Testis (tissue), 3 donors: ENCODE results near the gene ACOX3. TPM values are rescaled to one million over a fixed set of nuclear protein-coding genes. Genes with fewer than 3 reads are reported as not detected.

Experiments used
- DNase-seq: peaks from one replicate; pipeline ENCODE4 v3.0.0-alpha.2; 2019
- H3K27ac ChIP-seq, 2 donors: fragments of 200-600 bp; sonication (generic); one replicate each; pipeline ENCODE4 v1.5.1; 2019
- H3K27me3 ChIP-seq: fragments of 200-600 bp; sonication (generic); one replicate; pipeline ENCODE4 v1.5.1; 2019
- H3K36me3 ChIP-seq: fragments of 200-600 bp; sonication (generic); one replicate; pipeline ENCODE4 v1.5.1; 2017; ENCODE audit warnings: low read depth; ENCODE audit errors: missing control alignments
- H3K4me1 ChIP-seq: fragments of 200-600 bp; sonication (generic); one replicate; pipeline ENCODE4 v1.5.1; 2019
- H3K4me3 ChIP-seq, 2 donors: fragments of 200-600 bp; sonication (generic); one replicate each; pipeline ENCODE4 v1.5.1; 2017 to 2019
- H3K9me3 ChIP-seq: fragments of 200-600 bp; sonication (generic); one replicate; pipeline ENCODE4 v1.5.1; 2017
- POLR2A ChIP-seq: fragments of 450-650 bp; IDR thresholded peaks from one replicate; pipeline ENCODE4 v1.6.1; 2017; ENCODE audit warnings: antibody characterized with exemption, mild to moderate bottlenecking, moderate library complexity
- WGBS, 2 donors: methylation state at CpG; one replicate each; pipeline ENCODE4 v1.1.5; 2018; 5-methylcytosine and 5-hydroxymethylcytosine counted together
- intact Hi-C: fragments of 100-400 bp; cut with DNase I; formaldehyde crosslinking; loops from one replicate; pipeline ENCODE4 v1.15.1; 2023; ENCODE audit warnings: low total_unique reads
- polyA plus RNA-seq: library from polyadenylated mRNA; stranded (reverse); fragments of 350-450 nt; fragmentation: Illumina TruSeq; extraction: RNeasy Lipid Tissue Mini Kit (QIAGEN cat#74804); gene quantifications from one replicate; pipeline ENCODE4 v1.2.3, GENCODE V29; 2014; ENCODE audit warnings: low read depth, low replicate concordance; ENCODE audit not compliant: insufficient read depth
- total RNA-seq, 2 donors: library from RNA; depleted of rRNA; stranded (reverse); fragments of >200 nt; gene quantifications; one replicate each; pipeline ENCODE4 v1.2.3, GENCODE V29; 2016
- TF ChIP-seq, protein P1 (sequence below), 3 experiments: fragments of 450-650 bp in 2 of 3; fragments of 200-600 bp in 1 of 3; sonication (generic) in 1 of 3; IDR thresholded peaks; one replicate each; pipeline ENCODE4 v1.5.1; 2016 to 2019; ENCODE audit warnings: antibody characterized with exemption in 3 of 3, mild to moderate bottlenecking in 2 of 3, moderate library complexity in 1 of 3

The ACOX3 gene
- total and polyA plus RNA-seq, 3 donors from 2014 or later, result 8.6 to 35.9 (median 29.8) TPM

DNA sequence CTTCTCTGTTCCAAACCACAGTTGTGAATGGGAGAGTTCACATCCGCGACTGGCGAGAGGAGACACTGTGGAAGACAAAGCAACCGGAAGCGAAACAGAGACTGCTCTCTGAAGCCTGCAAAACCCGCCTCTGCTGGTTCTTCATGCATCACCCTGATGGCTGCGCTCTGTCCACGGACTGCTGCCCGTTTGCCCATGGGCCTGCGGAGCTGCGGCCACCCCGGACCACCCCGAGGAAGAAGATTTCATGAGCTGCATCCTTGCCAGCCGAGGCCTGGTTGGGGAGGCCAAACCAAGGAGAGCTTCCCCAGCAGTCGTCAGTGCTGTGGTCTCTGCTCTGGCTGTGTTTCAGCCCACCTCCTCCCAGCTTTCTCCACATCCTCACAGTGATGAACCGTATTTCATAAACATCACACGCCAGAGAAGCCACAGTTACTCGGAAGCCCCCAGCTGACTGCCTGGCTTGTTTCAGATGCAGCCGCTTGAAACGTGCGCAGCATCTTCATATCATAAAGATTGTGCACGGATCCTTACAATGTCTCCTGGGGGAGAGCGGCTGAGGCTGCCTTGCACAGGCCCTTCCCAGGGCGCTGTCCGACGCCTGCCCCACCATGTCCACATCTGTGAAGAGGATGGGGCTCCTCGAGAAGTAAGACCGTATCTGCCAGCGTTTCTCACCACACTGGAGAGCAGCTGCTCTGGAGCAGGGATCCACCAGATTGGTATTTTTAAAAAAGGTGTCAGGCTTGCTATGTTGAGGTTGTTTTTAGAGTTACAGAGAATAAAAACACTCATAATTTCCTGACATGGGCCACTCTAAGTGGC is 35.4 kb upstream of the ACOX3 start:
- Histone ChIP-seq H3K27ac (no peak overlapping the region), H3K27me3 (no peaks in the 10 kb centered on the region), H3K4me1 (peaks cover 23% of the 10 kb centered on the region), H3K4me3 (no peak overlapping the region), H3K36me3 (no peaks in the 10 kb centered on the region), H3K9me3 (no peaks in the 10 kb centered on the region)
- WGBS, 2 donors, result 92 to 95% methylated on average over 27 to 29 of the region's 29 CpGs
- no peak for DNase-seq
- intact Hi-C loops, result no loop called here
- TF ChIP-seq POLR2A, result no peak
- TF ChIP-seq, protein P1, sequence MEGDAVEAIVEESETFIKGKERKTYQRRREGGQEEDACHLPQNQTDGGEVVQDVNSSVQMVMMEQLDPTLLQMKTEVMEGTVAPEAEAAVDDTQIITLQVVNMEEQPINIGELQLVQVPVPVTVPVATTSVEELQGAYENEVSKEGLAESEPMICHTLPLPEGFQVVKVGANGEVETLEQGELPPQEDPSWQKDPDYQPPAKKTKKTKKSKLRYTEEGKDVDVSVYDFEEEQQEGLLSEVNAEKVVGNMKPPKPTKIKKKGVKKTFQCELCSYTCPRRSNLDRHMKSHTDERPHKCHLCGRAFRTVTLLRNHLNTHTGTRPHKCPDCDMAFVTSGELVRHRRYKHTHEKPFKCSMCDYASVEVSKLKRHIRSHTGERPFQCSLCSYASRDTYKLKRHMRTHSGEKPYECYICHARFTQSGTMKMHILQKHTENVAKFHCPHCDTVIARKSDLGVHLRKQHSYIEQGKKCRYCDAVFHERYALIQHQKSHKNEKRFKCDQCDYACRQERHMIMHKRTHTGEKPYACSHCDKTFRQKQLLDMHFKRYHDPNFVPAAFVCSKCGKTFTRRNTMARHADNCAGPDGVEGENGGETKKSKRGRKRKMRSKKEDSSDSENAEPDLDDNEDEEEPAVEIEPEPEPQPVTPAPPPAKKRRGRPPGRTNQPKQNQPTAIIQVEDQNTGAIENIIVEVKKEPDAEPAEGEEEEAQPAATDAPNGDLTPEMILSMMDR (IDR thresholded peaks at IDR 0.05), result no peak

DNA sequence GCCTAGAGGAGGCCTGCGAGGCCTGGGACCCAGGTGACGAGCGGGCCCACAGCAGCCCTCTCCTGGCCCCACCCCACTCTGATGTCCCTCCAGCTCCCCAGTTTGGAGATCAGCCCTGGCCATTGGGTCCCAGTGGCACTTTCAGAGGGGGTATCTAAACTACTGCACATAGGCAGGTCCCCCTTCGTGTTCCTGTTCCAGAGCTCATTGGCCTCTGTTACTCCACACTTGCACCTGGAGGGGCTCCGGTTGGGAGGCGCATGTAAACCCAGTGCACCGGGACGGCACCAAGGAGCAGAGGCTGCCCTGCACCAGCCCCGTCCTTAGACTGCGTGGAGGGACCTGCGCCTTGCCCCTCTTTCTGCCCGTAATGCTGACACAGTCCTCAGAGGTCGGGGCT is 34.3 kb upstream of the ACOX3 start:
- H3K4me1 ChIP-seq, result peaks cover 23% of the 10 kb centered on the region
- intact Hi-C loops, result no loop called here
- H3K27me3 ChIP-seq, result no peaks in the 10 kb centered on the region
- H3K36me3 ChIP-seq, result no peaks in the 10 kb centered on the region
- no peak overlapping the region for H3K27ac ChIP-seq
- WGBS, 2 donors, result 94 to 99% methylated on average over 11 to 13 of the region's 13 CpGs
- TF ChIP-seq POLR2A, result no peak
- TF ChIP-seq, protein P1 (IDR thresholded peaks at IDR 0.05), result no peak
- DNase-seq, result no peak
- no peaks in the 10 kb centered on the region for H3K9me3 ChIP-seq
- H3K4me3 ChIP-seq, result no peak overlapping the region

DNA sequence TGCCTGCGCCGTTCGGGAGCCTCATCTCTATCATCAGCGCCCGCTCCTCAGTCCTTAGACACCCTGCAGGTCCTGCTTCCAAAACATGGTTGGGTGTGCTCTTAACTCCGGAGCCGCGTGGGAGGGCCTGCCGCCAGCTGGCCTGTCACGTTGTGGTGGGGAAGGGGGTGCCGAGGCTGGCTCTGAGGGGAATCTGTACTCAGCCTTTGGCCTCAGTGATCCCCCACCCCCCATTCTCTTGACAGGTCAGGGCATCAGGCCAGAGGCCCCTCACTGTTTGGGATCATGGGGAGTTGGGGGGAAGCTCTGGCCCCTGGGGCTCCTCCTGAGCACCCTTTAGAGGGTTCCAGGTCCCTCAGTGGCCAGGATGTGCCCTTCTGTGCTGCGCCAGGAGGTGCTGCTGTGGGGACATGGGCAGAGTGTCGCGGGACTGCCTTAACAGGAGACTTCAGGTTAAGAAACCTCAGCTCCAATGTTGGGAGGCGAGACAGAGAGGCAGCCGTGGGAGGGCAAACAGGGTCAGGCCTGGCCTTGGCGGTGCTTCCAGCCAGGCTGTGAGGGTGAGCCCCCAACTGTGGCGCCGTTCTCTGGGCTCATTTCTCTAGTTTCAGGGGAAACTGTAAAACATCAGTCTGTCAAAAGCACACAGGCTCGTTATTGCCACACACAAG is 33.5 kb upstream of the ACOX3 start:
- DNase-seq, result no peak
- intact Hi-C loops, result no loop called here
- no peak overlapping the region for H3K4me3 ChIP-seq

DNA sequence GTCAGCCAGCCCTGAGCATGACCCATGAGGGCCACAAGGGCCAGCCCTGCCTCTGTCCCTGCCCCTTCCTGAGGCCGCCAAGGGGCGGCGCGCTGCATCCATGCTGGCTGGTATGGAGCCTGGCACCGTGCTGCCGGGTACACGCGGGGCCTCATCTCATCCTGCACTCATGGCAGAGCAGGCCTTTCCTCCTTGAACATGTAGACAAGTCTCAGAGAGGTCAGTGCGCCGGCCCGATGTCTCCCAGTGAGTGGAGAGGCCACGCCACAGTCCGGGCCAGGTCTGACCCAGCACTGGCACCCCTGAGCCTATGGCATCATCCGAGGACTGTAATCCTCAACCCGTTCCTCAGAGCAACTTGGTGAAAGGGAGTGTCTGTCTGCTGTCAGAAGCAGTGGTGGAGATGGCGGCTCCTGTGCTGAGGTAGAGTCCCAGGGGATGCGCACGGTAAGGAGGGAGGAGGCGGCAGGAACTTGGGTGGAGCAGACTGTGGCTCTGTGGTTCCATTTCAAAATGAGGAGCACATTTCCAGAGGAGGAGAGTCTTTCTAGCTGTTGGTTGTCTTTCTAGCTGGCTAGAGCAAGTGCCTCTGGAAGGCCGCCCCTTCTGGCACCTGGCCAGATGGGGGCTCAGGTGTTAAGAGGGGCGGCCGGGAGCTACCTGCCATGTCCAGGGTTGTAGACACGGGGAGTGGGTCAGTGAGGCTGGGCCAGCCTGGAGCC is 32.8 kb upstream of the ACOX3 start:
- intact Hi-C loops, result no loop called here

More for the DNA sequence above, 33.5 kb upstream of the ACOX3 start:
- TF ChIP-seq, protein P1 (IDR thresholded peaks at IDR 0.05), result no peak
- TF ChIP-seq POLR2A, result no peak
- no peaks in the 10 kb centered on the region for H3K27me3 ChIP-seq
- H3K36me3 ChIP-seq, result no peaks in the 10 kb centered on the region
- H3K4me1 ChIP-seq, result peaks cover 23% of the 10 kb centered on the region
- WGBS, 2 donors, result 57 to 68% methylated on average over 3 to 14 of the region's 20 CpGs
- peak overlapping the region in 1 of 2 donors; percentile 47 for H3K27ac ChIP-seq
- H3K9me3 ChIP-seq, result no peaks in the 10 kb centered on the region

More for the DNA sequence above, 32.8 kb upstream of the ACOX3 start:
- H3K4me1 ChIP-seq, result peaks cover 23% of the 10 kb centered on the region
- H3K27ac ChIP-seq, result peak overlapping the region; percentile 46 to 47
- WGBS, 2 donors, result 72 to 82% methylated on average over 19 to 23 of the region's 23 CpGs
- TF ChIP-seq, protein P1 (IDR thresholded peaks at IDR 0.05), result no peak
- TF ChIP-seq POLR2A, result no peak
- H3K27me3 ChIP-seq, result no peaks in the 10 kb centered on the region
- no peaks in the 10 kb centered on the region for H3K9me3 ChIP-seq
- H3K36me3 ChIP-seq, result no peaks in the 10 kb centered on the region
- H3K4me3 ChIP-seq, result no peak overlapping the region
- no peak for DNase-seq
